HG03520 (cell line): Measurements from ENCODE around the gene RFC5.
"Not testable (repeated sequence)": the region's sequence is repeated elsewhere in the genome, so short reads cannot be mapped to it uniquely, and the experiment has no call there.

Experiments used
- ATAC-seq: cut with Tn5 transposase; IDR thresholded peaks from one replicate; pipeline ENCODE4 v1.9.1; 2021; ENCODE audit warnings: mild to moderate bottlenecking, moderate library complexity; ENCODE audit not compliant: unreplicated experiment

Gene RFC5

DNA sequence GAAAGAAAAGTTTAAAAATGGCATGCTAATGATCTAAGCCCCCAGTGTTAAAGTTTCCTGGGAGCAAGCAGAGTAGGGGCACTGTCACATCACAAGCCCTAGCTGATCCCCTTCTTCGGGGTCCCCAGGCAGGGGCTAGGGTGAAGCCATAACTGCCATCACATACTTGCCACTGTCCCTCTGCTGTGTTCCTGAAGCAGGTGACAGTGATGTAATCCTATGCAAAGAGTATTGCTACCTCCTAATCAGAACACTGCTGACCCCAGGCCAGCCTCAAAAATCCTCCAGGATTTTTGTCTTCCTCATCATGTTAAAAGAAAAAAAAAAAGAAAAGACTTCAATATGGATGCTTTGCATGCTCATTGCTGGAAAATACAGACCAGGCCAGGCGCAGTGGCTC, 1.2 kb upstream of the RFC5 start:
- ATAC-seq, result no peak

- ATAC-seq, result no peak
These were observed 559 bp upstream of the RFC5 start for GRCh38 chr12:118015944-118016343.

- no peak for ATAC-seq
These were observed 1.4 kb downstream of the RFC5 start for GRCh38 chr12:118017926-118018325.

GRCh38 chr12:118020036-118020435, 3.5 kb downstream of the RFC5 start:
- no peak for ATAC-seq

- ATAC-seq, result not testable (repeated sequence)
These were observed 5.7 kb downstream of the RFC5 start for GRCh38 chr12:118022097-118022727.

GRCh38 chr12:118022728-118023109, 6.2 kb downstream of the RFC5 start:
- no peak for ATAC-seq

- no peak for ATAC-seq
These were observed 6.9 kb downstream of the RFC5 start for GRCh38 chr12:118023301-118023860.

DNA sequence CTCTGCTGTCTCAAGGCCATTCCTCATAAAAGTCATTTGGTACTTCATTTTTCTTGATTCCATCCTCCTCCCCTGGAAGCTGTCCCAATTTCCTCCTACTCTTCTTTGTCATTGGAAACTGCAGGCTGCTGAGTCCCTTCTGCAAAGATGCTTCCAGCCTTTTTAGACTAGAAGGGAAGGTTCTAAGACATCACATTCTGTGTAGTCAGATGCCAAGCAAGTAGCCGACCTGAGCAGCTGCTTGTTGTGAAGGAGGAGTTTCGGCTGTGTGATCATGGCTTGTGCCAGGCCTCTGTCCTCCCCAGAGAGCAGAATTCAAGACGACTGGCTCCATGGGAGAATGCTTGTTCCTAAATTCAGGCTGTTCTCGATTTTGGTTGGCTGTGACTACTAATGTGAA, 8.7 kb downstream of the RFC5 start:
- ATAC-seq, result no peak

GRCh38 chr12:118029166-118029565, 12.7 kb downstream of the RFC5 start:
- no peak for ATAC-seq

DNA sequence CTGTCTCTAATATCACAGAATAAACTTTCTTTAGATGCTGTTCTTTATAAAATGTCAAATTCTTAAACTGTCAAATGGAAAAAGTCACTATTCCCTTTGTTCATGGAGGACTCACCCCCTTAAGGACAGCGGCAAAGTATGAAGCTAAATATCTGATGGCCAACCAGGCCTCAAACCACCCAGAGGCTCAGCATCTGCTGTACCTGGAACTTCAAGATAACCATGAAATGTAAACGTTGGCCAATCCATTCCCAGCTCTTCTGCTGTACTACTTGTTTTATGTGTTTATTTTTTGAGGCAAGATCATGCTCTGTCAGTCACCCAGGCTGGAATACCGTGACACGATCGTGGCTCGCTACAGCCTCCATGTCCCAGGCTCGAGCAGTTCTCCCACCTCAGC, 15.7 kb downstream of the RFC5 start:
- no peak for ATAC-seq

- no peak for ATAC-seq
These were observed 16.8 kb downstream of the RFC5 start for GRCh38 chr12:118033323-118033722.

DNA sequence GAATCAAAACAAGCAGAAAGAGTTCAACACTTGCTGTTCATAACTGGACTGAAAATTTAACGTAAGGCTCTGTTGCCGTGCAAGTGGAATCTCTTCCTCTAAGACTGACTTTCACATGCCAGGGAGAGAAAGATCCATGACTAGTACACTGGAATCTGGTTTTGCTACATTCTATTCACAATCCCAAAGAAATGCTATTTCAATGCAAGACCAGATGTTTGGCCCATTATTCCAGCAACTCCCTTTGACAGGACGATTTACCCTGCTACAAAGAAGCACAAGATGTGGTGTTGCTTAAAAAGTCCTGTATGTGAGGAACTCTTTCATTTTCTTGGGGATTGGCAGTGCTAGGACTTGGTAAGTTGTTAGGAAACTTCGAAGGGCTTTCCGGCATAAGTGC, 17.4 kb downstream of the RFC5 start:
- ATAC-seq, result no peak

- no peak for ATAC-seq
These were observed 18.1 kb downstream of the RFC5 start for GRCh38 chr12:118034429-118035189.

GRCh38 chr12:118035190-118036041, 18.9 kb downstream of the RFC5 start:
- ATAC-seq, result peak; percentile 75

DNA sequence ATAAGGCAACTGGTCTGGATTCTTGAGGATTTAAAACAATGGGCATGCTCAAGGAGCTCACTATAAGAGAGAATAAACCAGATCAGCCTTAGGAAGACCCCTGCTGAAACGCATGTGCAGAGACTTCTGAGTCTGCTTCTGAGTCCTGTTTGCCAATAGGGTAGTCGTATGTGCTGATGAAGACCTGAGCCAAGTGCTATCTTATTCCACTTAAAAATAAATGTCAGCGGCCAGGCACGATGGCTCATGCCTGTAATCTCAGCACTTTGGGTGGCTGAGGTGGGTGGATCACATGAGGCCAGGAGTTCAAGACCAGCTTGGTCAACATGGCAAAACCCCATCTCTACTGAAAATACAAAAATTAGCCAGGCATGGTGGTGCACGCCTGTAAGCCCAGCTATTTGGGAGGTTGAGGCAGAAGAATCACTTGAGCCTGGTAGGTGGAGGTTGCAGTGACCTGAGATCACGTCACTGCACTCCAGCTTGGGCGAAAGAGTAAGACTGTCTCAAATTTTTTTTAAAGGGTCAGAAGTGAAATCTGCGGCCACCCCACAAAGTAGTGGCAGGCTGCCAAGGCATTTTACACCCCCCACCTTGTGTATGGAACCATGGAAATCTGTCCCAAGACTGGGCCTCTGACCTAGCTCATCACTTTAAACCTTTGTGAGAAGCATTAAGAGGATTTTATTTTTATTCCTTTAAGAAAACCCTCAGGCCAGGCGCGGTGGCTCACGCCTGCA, 20.3 kb downstream of the RFC5 start:
- no peak for ATAC-seq

GRCh38 chr12:118038137-118038536, 21.6 kb downstream of the RFC5 start:
- ATAC-seq, result no peak

DNA sequence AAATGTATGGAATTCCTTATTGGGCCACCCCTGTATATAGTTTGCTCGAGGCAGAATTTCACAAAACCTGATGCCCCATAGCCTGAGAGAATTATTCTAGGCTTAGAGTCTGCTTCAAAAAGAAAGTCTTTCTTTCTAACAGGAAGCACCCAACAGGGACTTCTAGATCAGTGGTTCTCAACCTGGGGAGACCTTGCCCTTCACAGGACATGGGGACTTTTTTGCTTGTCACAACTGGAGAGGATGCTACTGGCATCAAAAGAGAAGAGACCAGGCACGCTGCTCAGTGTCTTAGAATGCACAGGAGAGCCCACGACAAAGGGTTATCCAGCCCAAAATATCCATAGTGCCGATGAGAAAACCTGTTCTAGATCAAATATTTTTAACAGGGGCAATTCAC, 25.6 kb downstream of the RFC5 start:
- no peak for ATAC-seq

DNA sequence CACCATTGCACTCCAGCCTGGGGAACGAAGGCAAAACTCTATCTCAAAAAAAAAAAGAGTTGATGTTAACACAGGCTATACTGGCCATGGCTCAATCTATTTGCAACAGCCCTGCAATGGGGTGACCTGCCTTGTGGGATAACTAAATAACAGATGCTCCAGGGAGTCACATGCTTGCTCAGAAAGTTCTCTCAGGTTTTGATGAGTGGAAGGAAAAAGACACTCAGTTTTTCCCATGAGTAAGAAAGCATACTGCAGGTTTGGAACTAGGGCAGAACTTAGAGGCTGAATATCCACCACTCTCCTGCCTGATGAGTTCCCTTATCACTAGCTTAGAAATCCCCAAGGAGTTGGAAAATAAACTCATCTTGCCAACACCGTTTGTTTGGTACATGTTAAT, 27.6 kb downstream of the RFC5 start:
- no peak for ATAC-seq

GRCh38 chr12:118044577-118044976, 28.1 kb downstream of the RFC5 start:
- no peak for ATAC-seq

GRCh38 chr12:118046430-118046829, 29.9 kb downstream of the RFC5 start:
- ATAC-seq, result no peak
